Mesenchymal stem cell (in vitro differentiated cells and primary cell): ENCODE data around the gene SLC44A5.

Experiments
- DNase-seq: peaks from one replicate; pipeline ENCODE4 v3.0.0-alpha.2; 2013
- H2AFZ ChIP-seq: one replicate; pipeline ENCODE4 v1.6.1; 2013; ENCODE audit warnings: low read depth, mild to moderate bottlenecking, control low read depth, inconsistent platforms, low read length, moderate library complexity
- H2AK5ac ChIP-seq: 2 replicates; pipeline ENCODE4 v1.6.1; 2013; ENCODE audit warnings: low read length, moderate library complexity, mild to moderate bottlenecking, inconsistent platforms; ENCODE audit not compliant: severe bottlenecking
- H2BK120ac ChIP-seq: one replicate; pipeline ENCODE4 v1.6.1; 2013; ENCODE audit warnings: low read depth, mild to moderate bottlenecking, inconsistent platforms, low read length, moderate library complexity
- H2BK12ac ChIP-seq, 2 experiments: one replicate each; pipeline ENCODE4 v1.6.1; 2013; ENCODE audit warnings: inconsistent platforms in 2 of 2, low read length in 2 of 2, mild to moderate bottlenecking in 2 of 2, moderate library complexity in 2 of 2, control low read depth in 1 of 2
- H2BK15ac ChIP-seq: one replicate; pipeline ENCODE4 v1.6.1; 2013; ENCODE audit warnings: mild to moderate bottlenecking, low read depth, inconsistent platforms; ENCODE audit not compliant: poor library complexity, severe bottlenecking
- H2BK5ac ChIP-seq: 2 replicates; pipeline ENCODE4 v1.6.1; 2013; ENCODE audit warnings: low read depth, mild to moderate bottlenecking, low read length, control low read depth, inconsistent platforms; ENCODE audit not compliant: poor library complexity, severe bottlenecking
- H3K14ac ChIP-seq, 2 experiments: one replicate each; pipeline ENCODE4 v1.6.1; 2013; ENCODE audit warnings: inconsistent platforms in 2 of 2, low read length in 2 of 2, control low read depth in 1 of 2, mild to moderate bottlenecking in 1 of 2, moderate library complexity in 1 of 2
- H3K18ac ChIP-seq, 2 experiments: one replicate each; pipeline ENCODE4 v1.6.1; 2013; ENCODE audit warnings: inconsistent platforms in 2 of 2, low read length in 2 of 2, control low read depth in 1 of 2, low read depth in 1 of 2, mild to moderate bottlenecking in 1 of 2
- H3K23ac ChIP-seq, 2 experiments: one replicate each; pipeline ENCODE4 v1.6.1; 2013; ENCODE audit warnings: inconsistent platforms in 2 of 2, low read length in 2 of 2, mild to moderate bottlenecking in 2 of 2, moderate library complexity in 2 of 2, control low read depth in 1 of 2
- H3K27ac ChIP-seq: 2 replicates; pipeline ENCODE4 v1.5.1; 2013; ENCODE audit warnings: mild to moderate bottlenecking, moderate library complexity, low read length, control low read depth, inconsistent platforms; ENCODE audit not compliant: poor library complexity, severe bottlenecking
- H3K27me3 ChIP-seq, 2 experiments: 2 replicates each; pipeline versions ENCODE4 v1.6.1 to v1.7.0; 2013; ENCODE audit warnings: low read length in 2 of 2, mild to moderate bottlenecking in 2 of 2, moderate library complexity in 2 of 2, control low read depth in 1 of 2, inconsistent platforms in 1 of 2; ENCODE audit not compliant: control insufficient read depth in 1 of 2, insufficient read depth in 1 of 2
- H3K36me3 ChIP-seq, 2 experiments: 2 replicates each; pipeline versions ENCODE4 v1.6.1 to v1.7.0; 2013; ENCODE audit warnings: low read length in 2 of 2, control low read depth in 1 of 2, inconsistent platforms in 1 of 2, low read depth in 1 of 2, mild to moderate bottlenecking in 1 of 2; ENCODE audit not compliant: insufficient read depth in 2 of 2, control insufficient read depth in 1 of 2
- H3K4ac ChIP-seq, 2 experiments: one replicate each; pipeline ENCODE4 v1.6.1; 2013; ENCODE audit warnings: inconsistent platforms in 2 of 2, low read length in 2 of 2, mild to moderate bottlenecking in 2 of 2, moderate library complexity in 2 of 2, control low read depth in 1 of 2, low read depth in 1 of 2
- H3K4me1 ChIP-seq: 2 replicates; pipeline ENCODE4 v1.6.1; 2013; ENCODE audit warnings: low read depth, low read length, control low read depth; ENCODE audit not compliant: control insufficient read depth, insufficient read depth
- H3K4me2 ChIP-seq: 2 replicates; pipeline ENCODE4 v1.6.1; 2013; ENCODE audit warnings: low read length, mild to moderate bottlenecking, inconsistent platforms; ENCODE audit not compliant: poor library complexity, severe bottlenecking
- H3K4me3 ChIP-seq, 2 experiments: 2 replicates each; pipeline versions ENCODE4 v1.5.1 to v1.7.0; 2013; ENCODE audit warnings: low read length in 2 of 2, mild to moderate bottlenecking in 2 of 2, control low read depth in 1 of 2, low read depth in 1 of 2; ENCODE audit not compliant: insufficient read depth in 1 of 2
- H3K79me1 ChIP-seq: replicated peaks from 2 replicates; pipeline ENCODE4 v1.6.1; 2013; ENCODE audit warnings: mild to moderate bottlenecking, control low read depth, low read length, inconsistent platforms; ENCODE audit not compliant: poor library complexity, severe bottlenecking
- H3K9ac ChIP-seq: 2 replicates; pipeline ENCODE4 v1.7.0; 2013; ENCODE audit warnings: mild to moderate bottlenecking, low read length, moderate library complexity
- H3K9me3 ChIP-seq: 2 replicates; pipeline ENCODE4 v1.7.0; 2013; ENCODE audit warnings: mild to moderate bottlenecking, low read length; ENCODE audit not compliant: control insufficient read depth
- H4K8ac ChIP-seq: one replicate; pipeline ENCODE4 v1.6.1; 2013; ENCODE audit warnings: inconsistent platforms, mild to moderate bottlenecking, low read length, moderate library complexity
- H4K91ac ChIP-seq: one replicate; pipeline ENCODE4 v1.6.1; 2013; ENCODE audit warnings: mild to moderate bottlenecking, low read length, inconsistent platforms
- WGBS: methylation state at CpG from one replicate; pipeline ENCODE4 v1.1.7; 2013; ENCODE audit warnings: mixed read lengths; 5-methylcytosine and 5-hydroxymethylcytosine counted together

SLC44A5 gene

DNA sequence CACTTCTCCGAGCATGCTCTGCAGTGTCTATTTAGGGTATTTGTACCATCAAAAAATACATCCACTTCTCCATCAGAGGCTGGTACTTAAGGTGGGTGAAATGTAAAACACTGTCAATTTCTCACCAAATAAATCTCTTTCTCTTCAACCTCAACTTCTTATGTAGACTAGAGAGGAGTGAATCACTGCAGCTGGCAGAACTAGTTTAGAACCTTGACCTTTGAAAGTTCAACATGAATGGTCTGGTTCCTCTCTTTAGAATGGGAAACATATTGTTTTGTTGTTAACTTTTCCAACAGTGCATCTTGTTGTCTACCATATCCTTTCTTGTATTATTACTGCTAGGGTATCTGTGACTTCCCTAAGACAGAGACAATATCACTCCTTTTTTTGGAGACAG is 20.1 kb upstream of the SLC44A5 start:
- Histone ChIP-seq H3K18ac (no peak overlapping the region), H3K4ac (no peak overlapping the region), H3K9me3 (no peaks in the 10 kb centered on the region), H3K36me3 (no peaks in the 10 kb centered on the region), H3K4me3 (no peak overlapping the region), H3K4me1 (no peaks in the 10 kb centered on the region), H3K14ac (no peak overlapping the region), H4K91ac (no peak overlapping the region), H3K79me1 (no peaks in the 10 kb centered on the region), H2AFZ (no peak overlapping the region), H3K27me3 (peaks cover 0 to 11% of the 10 kb centered on the region in 2 experiments), H2BK5ac (no peak overlapping the region), H2BK120ac (no peak overlapping the region), H2BK12ac (no peak overlapping the region), H3K4me2 (no peak overlapping the region), H3K27ac (no peak overlapping the region), H4K8ac (no peak overlapping the region), H3K23ac (no peak overlapping the region), H2AK5ac (no peak overlapping the region), H3K9ac (no peak overlapping the region), H2BK15ac (no peak overlapping the region)
- whole genome bisulfite sequencing, result no CpG with 5 or more reads among the region's 1 CpG
- no peak for DNase-seq

DNA sequence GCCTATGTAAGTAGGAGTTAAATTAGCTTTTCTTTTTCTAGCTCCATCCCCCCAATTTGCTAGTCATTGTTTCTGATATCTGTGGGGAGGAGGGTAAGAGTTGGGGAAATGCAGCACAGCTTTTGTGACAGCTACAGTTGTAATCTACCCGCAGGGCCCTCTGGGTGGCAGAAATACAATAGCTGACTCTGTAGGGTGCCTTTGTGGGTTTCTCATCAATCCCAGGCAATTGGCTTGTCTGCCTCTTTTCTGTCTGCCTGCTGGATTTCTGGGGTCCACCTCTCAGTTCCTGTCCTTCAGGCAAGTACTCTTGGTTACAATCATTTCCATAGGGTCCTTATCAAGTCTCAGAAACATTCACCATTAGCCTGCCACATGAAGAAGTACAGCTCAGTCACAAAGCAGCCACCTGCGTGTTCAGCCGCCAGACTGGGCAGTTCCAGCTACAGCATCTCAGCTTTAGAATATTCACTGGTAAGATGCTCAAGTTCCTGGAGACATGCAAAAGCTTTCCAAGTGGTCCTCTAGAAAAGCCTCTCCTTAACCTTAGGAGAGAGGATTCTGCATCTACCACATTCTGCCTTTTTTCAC is 19.2 kb upstream of the SLC44A5 start:
- Histone ChIP-seq H2AK5ac (no peak overlapping the region), H3K4ac (no peak overlapping the region), H4K8ac (no peak overlapping the region), H3K18ac (no peak overlapping the region), H2BK120ac (no peak overlapping the region), H2AFZ (no peak overlapping the region), H3K9ac (no peak overlapping the region), H2BK12ac (no peak overlapping the region), H2BK5ac (no peak overlapping the region), H3K4me2 (no peak overlapping the region), H3K4me1 (no peaks in the 10 kb centered on the region), H3K36me3 (no peaks in the 10 kb centered on the region), H3K14ac (no peak overlapping the region), H3K9me3 (no peaks in the 10 kb centered on the region), H3K27ac (no peak overlapping the region), H2BK15ac (no peak overlapping the region), H3K27me3 (peaks cover 0 to 11% of the 10 kb centered on the region in 2 experiments), H4K91ac (no peak overlapping the region), H3K79me1 (no peaks in the 10 kb centered on the region), H3K23ac (no peak overlapping the region), H3K4me3 (no peak overlapping the region)
- no peak for DNase-seq
- WGBS, result 58% methylated on average over 3 of the region's 3 CpGs

DNA sequence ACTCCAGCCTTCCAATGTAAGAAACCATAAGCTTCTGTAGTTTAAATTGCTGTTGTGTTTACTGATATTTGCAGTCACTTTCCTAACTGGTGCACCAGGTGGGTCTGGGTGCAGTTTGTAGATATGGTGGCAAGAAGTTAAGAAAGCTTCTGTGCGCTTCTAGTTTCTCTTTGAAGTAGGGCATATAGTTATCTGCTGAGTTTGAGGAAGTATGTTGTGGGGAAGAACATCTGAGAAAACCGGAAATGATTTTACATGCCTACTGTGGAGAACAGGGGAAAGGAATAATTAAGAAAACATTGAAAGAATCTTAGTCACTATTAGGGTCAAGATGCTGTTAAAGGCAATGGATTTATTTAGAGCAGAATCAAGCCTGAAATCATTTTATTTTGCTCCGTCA is 14.9 kb upstream of the SLC44A5 start:
- Histone ChIP-seq H3K9me3 (no peaks in the 10 kb centered on the region), H3K4me3 (no peak overlapping the region), H3K9ac (no peak overlapping the region), H3K14ac (no peak overlapping the region), H3K4me2 (no peak overlapping the region), H3K4me1 (no peaks in the 10 kb centered on the region), H2AK5ac (no peak overlapping the region), H3K79me1 (no peaks in the 10 kb centered on the region), H4K8ac (no peak overlapping the region), H4K91ac (no peak overlapping the region), H3K4ac (no peak overlapping the region), H2BK12ac (no peak overlapping the region), H3K27me3 (peaks cover 0 to 13% of the 10 kb centered on the region in 2 experiments), H2BK5ac (no peak overlapping the region), H2BK120ac (no peak overlapping the region), H2AFZ (no peak overlapping the region), H3K36me3 (no peaks in the 10 kb centered on the region), H3K23ac (no peak overlapping the region), H3K27ac (no peak overlapping the region), H3K18ac (no peak overlapping the region), H2BK15ac (no peak overlapping the region)
- no peak for DNase-seq
- WGBS, result 74% methylated on average over 3 of the region's 3 CpGs

DNA sequence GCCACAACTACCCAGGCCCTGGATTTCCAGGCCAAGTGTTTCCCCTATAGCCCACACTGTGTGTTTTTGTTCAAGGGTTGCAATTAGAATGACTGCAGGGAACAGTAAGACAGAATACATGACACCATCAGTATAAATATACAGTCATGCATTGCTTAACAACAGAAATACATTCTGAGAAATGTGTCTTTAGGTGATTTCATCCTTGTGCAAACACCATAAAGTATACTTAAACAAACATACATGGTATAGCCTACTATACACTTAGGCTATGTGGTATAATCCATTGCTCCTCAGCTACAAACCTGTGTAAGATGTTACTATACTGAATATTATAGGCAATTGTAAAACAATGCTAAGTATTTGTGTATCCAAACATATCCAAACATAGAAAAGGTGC is 7.5 kb upstream of the SLC44A5 start:
- Histone ChIP-seq H4K91ac (no peak overlapping the region), H3K18ac (no peak overlapping the region), H4K8ac (no peak overlapping the region), H3K36me3 (no peaks in the 10 kb centered on the region), H3K4me3 (no peak overlapping the region), H3K14ac (no peak overlapping the region), H3K79me1 (no peaks in the 10 kb centered on the region), H3K27me3 (peaks cover 36 to 43% of the 10 kb centered on the region in 2 experiments), H3K9me3 (no peaks in the 10 kb centered on the region), H2AK5ac (no peak overlapping the region), H2BK120ac (no peak overlapping the region), H3K23ac (no peak overlapping the region), H3K4ac (no peak overlapping the region), H2AFZ (no peak overlapping the region), H2BK15ac (no peak overlapping the region), H3K4me1 (peaks cover 21% of the 10 kb centered on the region), H2BK5ac (no peak overlapping the region), H3K9ac (no peak overlapping the region), H3K4me2 (no peak overlapping the region), H2BK12ac (no peak overlapping the region), H3K27ac (no peak overlapping the region)
- no peak for DNase-seq
